GM23338 (cell line): ENCODE results near the gene SYT15. TPM values are rescaled to one million over a fixed set of nuclear protein-coding genes. Genes with fewer than 3 reads are reported as not detected.

Source experiments
- ATAC-seq: fragments of 200-7000 bp; cut with Tn5 transposase; 3 replicates; pipeline ENCODE4 v1.9.1; 2020
- DNase-seq: peaks from one replicate; pipeline ENCODE4 v3.0.0-alpha.2; 2015; ENCODE audit warnings: low spot score
- H2AFZ ChIP-seq: fragments of 200-600 bp; sonication (generic); 2 replicates; pipeline ENCODE4 v1.8.0; 2016; ENCODE audit warnings: antibody characterized with exemption, mild to moderate bottlenecking, moderate library complexity
- H3F3A ChIP-seq: fragments of 200-600 bp; sonication (generic); replicated peaks from 2 replicates; pipeline ENCODE4 v1.8.0; 2017; ENCODE audit warnings: antibody characterized with exemption, mixed run types, low read depth
- H3K27ac ChIP-seq: fragments of 200-600 bp; sonication (generic); 2 replicates; pipeline ENCODE4 v1.6.1; 2016; ENCODE audit warnings: low read depth
- H3K27me3 ChIP-seq: fragments of 200-600 bp; sonication (generic); 2 replicates; pipeline ENCODE4 v1.8.0; 2016; ENCODE audit warnings: mild to moderate bottlenecking, mixed run types, moderate library complexity; ENCODE audit not compliant: insufficient read depth
- H3K36me3 ChIP-seq: fragments of 200-600 bp; sonication (generic); 2 replicates; pipeline ENCODE4 v1.8.0; 2016; ENCODE audit warnings: mild to moderate bottlenecking; ENCODE audit not compliant: insufficient read depth
- H3K4me1 ChIP-seq: fragments of 200-600 bp; sonication (generic); 2 replicates; pipeline ENCODE4 v1.8.0; 2016; ENCODE audit warnings: mild to moderate bottlenecking, moderate library complexity; ENCODE audit not compliant: insufficient read depth
- H3K4me2 ChIP-seq: fragments of 200-600 bp; sonication (generic); 2 replicates; pipeline ENCODE4 v1.7.1; 2017; ENCODE audit warnings: mixed run types
- H3K4me3 ChIP-seq: fragments of 200-600 bp; sonication (generic); 2 replicates; pipeline ENCODE4 v1.6.1; 2016; ENCODE audit warnings: mixed run types
- H3K79me2 ChIP-seq: fragments of 200-600 bp; sonication (generic); replicated peaks from 2 replicates; pipeline ENCODE4 v1.8.0; 2017; ENCODE audit warnings: mild to moderate bottlenecking; ENCODE audit not compliant: insufficient read depth
- H3K9me2 ChIP-seq: fragments of 200-600 bp; sonication (generic); 2 replicates; pipeline ENCODE4 v1.8.0; 2017; ENCODE audit not compliant: insufficient read depth
- H4K20me1 ChIP-seq: fragments of 200-600 bp; sonication (generic); replicated peaks from 2 replicates; pipeline ENCODE4 v1.8.0; 2017; ENCODE audit warnings: mild to moderate bottlenecking; ENCODE audit not compliant: insufficient read depth
- H3K27ac Mint-ChIP-seq: 2 replicates; pipeline ENCODE4 v1.8.0; 2020; ENCODE audit warnings: inconsistent platforms, mild to moderate bottlenecking, moderate library complexity, mixed read lengths
- H3K27me3 Mint-ChIP-seq: 3 replicates; pipeline ENCODE4 v1.8.0; 2022; ENCODE audit warnings: low read depth, mild to moderate bottlenecking, moderate library complexity, mixed read lengths, inconsistent platforms; ENCODE audit not compliant: insufficient read depth, poor library complexity
- H3K36me3 Mint-ChIP-seq: 3 replicates; pipeline ENCODE4 v1.8.0; 2021; ENCODE audit warnings: low read depth, mild to moderate bottlenecking, inconsistent platforms, moderate library complexity, mixed read lengths
- H3K4me1 Mint-ChIP-seq: 3 replicates; pipeline ENCODE4 v1.8.0; 2020; ENCODE audit warnings: mild to moderate bottlenecking, inconsistent platforms, mixed read lengths
- H3K4me3 Mint-ChIP-seq: 3 replicates; pipeline ENCODE4 v1.8.0; 2021; ENCODE audit warnings: moderate library complexity, mild to moderate bottlenecking, inconsistent platforms, mixed read lengths
- H3K9me3 Mint-ChIP-seq: 3 replicates; pipeline ENCODE4 v1.8.0; 2020; ENCODE audit warnings: moderate library complexity, mild to moderate bottlenecking, inconsistent platforms, mixed read lengths
- CREB1 ChIP-seq: fragments of 250-450 bp; sonication (Bioruptor Pico); IDR thresholded peaks from 2 replicates; pipeline ENCODE4 v1.5.0; 2020; ENCODE audit warnings: low read depth, mild to moderate bottlenecking, moderate library complexity
- CTCF ChIP-seq, 2 experiments: fragments of 200-600 bp in 1 of 2; sonication (generic) in 1 of 2; conservative IDR thresholded peaks; 2 replicates each; pipeline versions ENCODE4 v1.5.1 to v1.6.1; 2016 to 2017; ENCODE audit warnings: antibody characterized with exemption in 2 of 2, low read depth in 2 of 2, mild to moderate bottlenecking in 2 of 2, moderate library complexity in 1 of 2
- EZH2 ChIP-seq: fragments of 200-600 bp; sonication (generic); IDR thresholded peaks from one replicate; pipeline ENCODE4 v1.8.0; 2017; ENCODE audit warnings: antibody characterized with exemption, mild to moderate bottlenecking, low read depth; ENCODE audit not compliant: unreplicated experiment
- EZH2phosphoT487 ChIP-seq: fragments of 200-600 bp; sonication (generic); IDR thresholded peaks from one replicate; pipeline ENCODE4 v1.8.1; 2018; ENCODE audit warnings: antibody characterized with exemption; ENCODE audit not compliant: unreplicated experiment
- NANOG ChIP-seq: IDR thresholded peaks from 2 replicates; pipeline ENCODE4 v1.6.1; 2016; ENCODE audit warnings: antibody characterized with exemption, borderline replicate concordance
- POLR2AphosphoS5 ChIP-seq: IDR thresholded peaks from 2 replicates; pipeline ENCODE4 v1.6.1; 2016; ENCODE audit warnings: antibody characterized with exemption, low read depth
- REST ChIP-seq: IDR thresholded peaks from one replicate; pipeline ENCODE4 v1.6.1; 2018; ENCODE audit warnings: antibody characterized with exemption; ENCODE audit not compliant: unreplicated experiment
- STAT1 ChIP-seq: IDR thresholded peaks from one replicate; pipeline ENCODE4 v1.6.1; 2016; ENCODE audit warnings: antibody characterized with exemption; ENCODE audit not compliant: unreplicated experiment
- ZNF114 ChIP-seq: fragments of 250-450 bp; sonication (Bioruptor Pico); IDR thresholded peaks from 2 replicates; pipeline ENCODE4 v1.5.0; 2020; ENCODE audit warnings: mild to moderate bottlenecking, moderate library complexity
- ZNF462 ChIP-seq: fragments of 250-450 bp; sonication (Bioruptor Pico); IDR thresholded peaks from 2 replicates; pipeline ENCODE4 v1.5.0; 2020; ENCODE audit warnings: mild to moderate bottlenecking, moderate library complexity
- polyA plus RNA-seq: library from polyadenylated mRNA; unstranded; fragments of >200 nt; fragmentation: Nextera tagmentation; extraction: Ambion mirVana; gene quantifications from 2 replicates; pipeline ENCODE4 v1.2.1, GENCODE V29; 2016
- total RNA-seq: library from RNA; depleted of rRNA; stranded (reverse); fragments of >200 nt; shearing (Covaris generic); gene quantifications from 2 replicates; pipeline ENCODE4 v1.2.3, GENCODE V29; 2014

The SYT15 gene
- total and polyA plus RNA-seq, 2 experiments from 2014 or later, result 1.5 TPM; not detected in 1

GRCh38 chr10:46536781-46537180 lies 42.1 kb upstream of the SYT15 start:
- H3K27me3 ChIP-seq, result no peaks in the 10 kb centered on the region; the same call in 1 of the 2 replicates
- no peak overlapping the region for H3K27ac ChIP-seq
- H3K9me2 ChIP-seq, result peaks cover 11% of the 10 kb centered on the region; the same call in 1 of the 2 replicates
- Mint-ChIP-seq H3K9me3 (no peaks in the 10 kb centered on the region), H3K36me3 (no peaks in the 10 kb centered on the region; the same call in 2 of the 3 replicates), H3K27me3 (peaks cover 20% of the 10 kb centered on the region), H3K4me1 (peaks cover 15% of the 10 kb centered on the region), H3K27ac (no peak overlapping the region), H3K4me3 (no peak overlapping the region)
- no peaks in the 10 kb centered on the region for H3K36me3 ChIP-seq
- H3F3A ChIP-seq, result 0 out of 2 replicates have a peak, but pooled peaks cover 2% of the 10 kb centered on the region
- H3K4me3 ChIP-seq, result no peak overlapping the region
- peaks cover 3% of the 10 kb centered on the region for H4K20me1 ChIP-seq
- TF ChIP-seq ZNF114, result no peak
- TF ChIP-seq NANOG, result no peak
- no peak for TF ChIP-seq POLR2AphosphoS5
- no peak for TF ChIP-seq STAT1
- TF ChIP-seq EZH2, result no peak
- TF ChIP-seq CREB1 (CRISPR knock-in tag), result no peak
- no peak for TF ChIP-seq ZNF462 (CRISPR knock-in tag)
- TF ChIP-seq EZH2phosphoT487, result no peak
- no peak for TF ChIP-seq REST
- no peak for TF ChIP-seq CTCF (conservative IDR thresholded peaks at IDR 0.05; ENCODE audit: low read depth in 2 of 2)
- ATAC-seq (peak; percentile 8; the same call in 1 of the 3 replicates), DNase-seq (no peak)
- H3K79me2 ChIP-seq, result no peaks in the 10 kb centered on the region
- H2AFZ ChIP-seq, result peak overlapping the region; percentile 70; the same call in 1 of the 2 replicates
- 0 out of 2 replicates have a peak overlapping the region, but pooled peaks have one; percentile 8 for H3K4me2 ChIP-seq
- H3K4me1 ChIP-seq, result peaks cover 8% of the 10 kb centered on the region
